Gastroesophageal sphincter (tissue), 3 donors: ENCODE results near the gene YIF1B.

Experiments used
- EP300 ChIP-seq: sonication (generic); formaldehyde crosslinking; IDR thresholded peaks from one replicate; pipeline ENCODE4 v1.6.1; 2017; ENCODE audit warnings: antibody characterized with exemption, mild to moderate bottlenecking
- POLR2A ChIP-seq, 2 donors: fragments of 450-650 bp; IDR thresholded peaks; one replicate each; pipeline ENCODE4 v1.6.1; 2017; ENCODE audit warnings: antibody characterized with exemption in 2 of 2, mild to moderate bottlenecking in 2 of 2, moderate library complexity in 1 of 2
- TF ChIP-seq, protein P1 (sequence below), 4 experiments: fragments of 200-600 bp in 2 of 4; fragments of 450-650 bp in 2 of 4; sonication (generic) in 1 of 4; IDR thresholded peaks; one replicate each; pipeline ENCODE4 v1.5.1; 2017 to 2019; ENCODE audit warnings: antibody characterized with exemption in 4 of 4, mild to moderate bottlenecking in 2 of 4, moderate library complexity in 2 of 4

DNA sequence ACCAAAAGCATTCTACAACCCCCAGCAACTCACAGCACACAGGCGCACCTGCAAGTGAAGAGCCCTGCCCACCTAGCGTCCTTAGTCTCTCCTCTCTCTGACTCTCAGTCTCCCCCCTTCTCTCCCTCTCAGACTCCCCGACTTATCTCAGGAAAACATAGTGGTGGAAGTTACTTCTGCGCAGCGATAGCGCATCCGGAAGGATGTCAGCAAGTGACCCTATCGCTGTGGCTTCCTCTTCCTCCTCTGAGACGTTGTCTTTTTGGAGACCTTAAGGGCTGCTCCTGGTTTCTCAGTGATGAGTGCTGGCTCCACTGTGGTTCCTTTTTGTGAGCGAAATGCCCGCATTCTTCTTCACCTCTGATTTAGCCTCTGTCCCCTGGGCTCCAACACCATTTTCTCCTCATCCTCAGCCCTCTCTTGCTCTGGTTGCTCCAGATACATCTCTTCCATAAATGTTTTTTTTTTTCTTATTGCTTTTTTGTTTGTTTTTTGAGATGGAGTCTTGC is 1.4 kb upstream of the YIF1B start:
- TF ChIP-seq, protein P1, sequence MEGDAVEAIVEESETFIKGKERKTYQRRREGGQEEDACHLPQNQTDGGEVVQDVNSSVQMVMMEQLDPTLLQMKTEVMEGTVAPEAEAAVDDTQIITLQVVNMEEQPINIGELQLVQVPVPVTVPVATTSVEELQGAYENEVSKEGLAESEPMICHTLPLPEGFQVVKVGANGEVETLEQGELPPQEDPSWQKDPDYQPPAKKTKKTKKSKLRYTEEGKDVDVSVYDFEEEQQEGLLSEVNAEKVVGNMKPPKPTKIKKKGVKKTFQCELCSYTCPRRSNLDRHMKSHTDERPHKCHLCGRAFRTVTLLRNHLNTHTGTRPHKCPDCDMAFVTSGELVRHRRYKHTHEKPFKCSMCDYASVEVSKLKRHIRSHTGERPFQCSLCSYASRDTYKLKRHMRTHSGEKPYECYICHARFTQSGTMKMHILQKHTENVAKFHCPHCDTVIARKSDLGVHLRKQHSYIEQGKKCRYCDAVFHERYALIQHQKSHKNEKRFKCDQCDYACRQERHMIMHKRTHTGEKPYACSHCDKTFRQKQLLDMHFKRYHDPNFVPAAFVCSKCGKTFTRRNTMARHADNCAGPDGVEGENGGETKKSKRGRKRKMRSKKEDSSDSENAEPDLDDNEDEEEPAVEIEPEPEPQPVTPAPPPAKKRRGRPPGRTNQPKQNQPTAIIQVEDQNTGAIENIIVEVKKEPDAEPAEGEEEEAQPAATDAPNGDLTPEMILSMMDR (IDR thresholded peaks at IDR 0.05), result no peak
- no peak for TF ChIP-seq EP300
- TF ChIP-seq POLR2A (IDR thresholded peaks at IDR 0.05), result no peak
